ENCODE measurements around the gene CLEC2L.

The CLEC2L gene

GRCh38 chr7:139575338-139575680 is 51.8 kb downstream of the CLEC2L start:
- peak; percentile 31 for DNase-seq (ENCODE audit: low spot score)

GRCh38 chr7:139576179-139576973 is 52.9 kb downstream of the CLEC2L start:
- DNase-seq (ENCODE audit: low spot score), result peak; percentile 24

GRCh38 chr7:139580435-139580834 is 57.0 kb downstream of the CLEC2L start:
- DNase-seq (ENCODE audit: low spot score), result no peak

- DNase-seq (ENCODE audit: low spot score), result peak; percentile 36
Measured at GRCh38 chr7:139582130-139582650, 58.7 kb downstream of the CLEC2L start.

GRCh38 chr7:139582671-139583155 is 59.2 kb downstream of the CLEC2L start:
- DNase-seq (ENCODE audit: low spot score), result peak; percentile 21

GRCh38 chr7:139583826-139584553 is 60.5 kb downstream of the CLEC2L start:
- peak; percentile 34 for DNase-seq (ENCODE audit: low spot score)

GRCh38 chr7:139585042-139585441 is 61.6 kb downstream of the CLEC2L start:
- no peak for DNase-seq (ENCODE audit: low spot score)

- no peak for DNase-seq (ENCODE audit: low spot score)
Measured at GRCh38 chr7:139586286-139586685, 62.8 kb downstream of the CLEC2L start.

- DNase-seq (ENCODE audit: low spot score), result no peak
Measured at GRCh38 chr7:139587535-139587934, 64.0 kb downstream of the CLEC2L start.

- peak; percentile 40 for DNase-seq (ENCODE audit: low spot score)
Measured at GRCh38 chr7:139588632-139589031, 65.1 kb downstream of the CLEC2L start.

- DNase-seq (ENCODE audit: low spot score), result no peak
Measured at GRCh38 chr7:139589474-139589873, 66.0 kb downstream of the CLEC2L start.

GRCh38 chr7:139591550-139592195 is 68.2 kb downstream of the CLEC2L start:
- no peak for DNase-seq (ENCODE audit: low spot score)

- DNase-seq (ENCODE audit: low spot score), result no peak
Measured at GRCh38 chr7:139592801-139593461, 69.4 kb downstream of the CLEC2L start.

GRCh38 chr7:139594090-139594489 is 70.6 kb downstream of the CLEC2L start:
- no peak for DNase-seq (ENCODE audit: low spot score)

Measured in ecto neural progenitor cell (in vitro differentiated cells).